Testis (tissue), 3 donors: ENCODE data around the gene TNS3. TPM values are rescaled to one million over a fixed set of nuclear protein-coding genes. Genes with fewer than 3 reads are reported as not detected.

ENCODE experiments used
- DNase-seq: peaks from one replicate; pipeline ENCODE4 v3.0.0-alpha.2; 2019
- H3K27ac ChIP-seq, 2 donors: fragments of 200-600 bp; sonication (generic); one replicate each; pipeline ENCODE4 v1.5.1; 2019
- H3K27me3 ChIP-seq: fragments of 200-600 bp; sonication (generic); one replicate; pipeline ENCODE4 v1.5.1; 2019
- H3K36me3 ChIP-seq: fragments of 200-600 bp; sonication (generic); one replicate; pipeline ENCODE4 v1.5.1; 2017; ENCODE audit warnings: low read depth; ENCODE audit errors: missing control alignments
- H3K4me1 ChIP-seq: fragments of 200-600 bp; sonication (generic); one replicate; pipeline ENCODE4 v1.5.1; 2019
- H3K4me3 ChIP-seq, 2 donors: fragments of 200-600 bp; sonication (generic); one replicate each; pipeline ENCODE4 v1.5.1; 2017 to 2019
- H3K9me3 ChIP-seq: fragments of 200-600 bp; sonication (generic); one replicate; pipeline ENCODE4 v1.5.1; 2017
- CTCF ChIP-seq, 3 experiments: fragments of 450-650 bp in 2 of 3; fragments of 200-600 bp in 1 of 3; sonication (generic) in 1 of 3; IDR thresholded peaks; one replicate each; pipeline ENCODE4 v1.5.1; 2016 to 2019; ENCODE audit warnings: antibody characterized with exemption in 3 of 3, mild to moderate bottlenecking in 2 of 3, moderate library complexity in 1 of 3
- POLR2A ChIP-seq: fragments of 450-650 bp; IDR thresholded peaks from one replicate; pipeline ENCODE4 v1.6.1; 2017; ENCODE audit warnings: antibody characterized with exemption, mild to moderate bottlenecking, moderate library complexity
- WGBS, 2 donors: methylation state at CpG; one replicate each; pipeline ENCODE4 v1.1.5; 2018; 5-methylcytosine and 5-hydroxymethylcytosine counted together
- intact Hi-C: fragments of 100-400 bp; cut with DNase I; formaldehyde crosslinking; loops from one replicate; pipeline ENCODE4 v1.15.1; 2023; ENCODE audit warnings: low total_unique reads
- polyA plus RNA-seq: library from polyadenylated mRNA; stranded (reverse); fragments of 350-450 nt; fragmentation: Illumina TruSeq; extraction: RNeasy Lipid Tissue Mini Kit (QIAGEN cat#74804); gene quantifications from one replicate; pipeline ENCODE4 v1.2.3, GENCODE V29; 2014; ENCODE audit warnings: low read depth, low replicate concordance; ENCODE audit not compliant: insufficient read depth
- total RNA-seq, 2 donors: library from RNA; depleted of rRNA; stranded (reverse); fragments of >200 nt; gene quantifications; one replicate each; pipeline ENCODE4 v1.2.3, GENCODE V29; 2016

The TNS3 gene
- total and polyA plus RNA-seq, 3 donors from 2014 or later, result 28.5 to 93.5 (median 60.0) TPM

- Histone ChIP-seq H3K36me3 (no peaks in the 10 kb centered on the region), H3K4me3 (no peak overlapping the region), H3K27ac (no peak overlapping the region), H3K4me1 (peaks cover 9% of the 10 kb centered on the region), H3K27me3 (no peaks in the 10 kb centered on the region), H3K9me3 (no peaks in the 10 kb centered on the region)
- 90 to 94% methylated on average over 5 of the region's 5 CpGs for WGBS, 2 donors
- DNase-seq, result no peak
- intact Hi-C loops, result no loop called here
- TF ChIP-seq POLR2A (no peak), CTCF (IDR thresholded peaks at IDR 0.05) (no peak)
Observed at GRCh38 chr7:47252675-47253074, 329.2 kb downstream of the TNS3 start.

GRCh38 chr7:47249361-47249760 lies 332.6 kb downstream of the TNS3 start:
- no peaks in the 10 kb centered on the region for H3K9me3 ChIP-seq
- 75 to 84% methylated on average over 2 of the region's 2 CpGs for WGBS, 2 donors
- H3K36me3 ChIP-seq, result no peaks in the 10 kb centered on the region
- DNase-seq, result no peak
- intact Hi-C loops, result loop anchor here (10.0 kb wide), 1 partner anchor 65 kb away; no protein-coding TSS in a partner anchor
- no peaks in the 10 kb centered on the region for H3K27me3 ChIP-seq
- H3K4me3 ChIP-seq, result no peak overlapping the region
- no peak overlapping the region for H3K27ac ChIP-seq
- H3K4me1 ChIP-seq, result peaks cover 4% of the 10 kb centered on the region
- no peak for TF ChIP-seq POLR2A
- TF ChIP-seq CTCF (IDR thresholded peaks at IDR 0.05), result no peak

GRCh38 chr7:47248797-47249196 lies 333.1 kb downstream of the TNS3 start:
- WGBS, 2 donors, result 54 to 56% methylated on average over 3 of the region's 3 CpGs
- H3K9me3 ChIP-seq, result no peaks in the 10 kb centered on the region
- intact Hi-C loops, result loop anchor here (10.0 kb wide), 1 partner anchor 64 kb away; no protein-coding TSS in a partner anchor
- no peaks in the 10 kb centered on the region for H3K27me3 ChIP-seq
- H3K4me3 ChIP-seq, result no peak overlapping the region
- peak; percentile 51 for DNase-seq
- H3K4me1 ChIP-seq, result peaks cover 1% of the 10 kb centered on the region
- no peaks in the 10 kb centered on the region for H3K36me3 ChIP-seq
- TF ChIP-seq CTCF (IDR thresholded peaks at IDR 0.05) (no peak), POLR2A (no peak)
- H3K27ac ChIP-seq, result no peak overlapping the region

GRCh38 chr7:47247132-47247531 lies 334.8 kb downstream of the TNS3 start:
- TF ChIP-seq CTCF (IDR thresholded peaks at IDR 0.05) (no peak), POLR2A (no peak)
- intact Hi-C loops, result loop anchor here (10.0 kb wide), 1 partner anchor 62 kb away; no protein-coding TSS in a partner anchor
- Histone ChIP-seq H3K4me1 (no peaks in the 10 kb centered on the region), H3K9me3 (no peaks in the 10 kb centered on the region), H3K36me3 (no peaks in the 10 kb centered on the region), H3K27ac (no peak overlapping the region), H3K27me3 (no peaks in the 10 kb centered on the region), H3K4me3 (no peak overlapping the region)
- no peak for DNase-seq
- WGBS, 2 donors, result 64 to 75% methylated on average over 5 of the region's 5 CpGs

GRCh38 chr7:47244692-47245091 lies 337.2 kb downstream of the TNS3 start:
- Histone ChIP-seq H3K36me3 (no peaks in the 10 kb centered on the region), H3K9me3 (no peaks in the 10 kb centered on the region), H3K27ac (no peak overlapping the region), H3K27me3 (no peaks in the 10 kb centered on the region), H3K4me3 (no peak overlapping the region), H3K4me1 (peaks cover 16% of the 10 kb centered on the region)
- no peak for DNase-seq
- intact Hi-C loops, result loop anchor here (10.0 kb wide), 1 partner anchor 60 kb away; no protein-coding TSS in a partner anchor
- no peak for TF ChIP-seq POLR2A
- no peak for TF ChIP-seq CTCF (IDR thresholded peaks at IDR 0.05)
